ENCODE results near the gene ANO6.
"Not testable (repeated sequence)": the region's sequence is repeated elsewhere in the genome, so short reads cannot be mapped to it uniquely, and the experiment has no call there.

Gene ANO6

DNA sequence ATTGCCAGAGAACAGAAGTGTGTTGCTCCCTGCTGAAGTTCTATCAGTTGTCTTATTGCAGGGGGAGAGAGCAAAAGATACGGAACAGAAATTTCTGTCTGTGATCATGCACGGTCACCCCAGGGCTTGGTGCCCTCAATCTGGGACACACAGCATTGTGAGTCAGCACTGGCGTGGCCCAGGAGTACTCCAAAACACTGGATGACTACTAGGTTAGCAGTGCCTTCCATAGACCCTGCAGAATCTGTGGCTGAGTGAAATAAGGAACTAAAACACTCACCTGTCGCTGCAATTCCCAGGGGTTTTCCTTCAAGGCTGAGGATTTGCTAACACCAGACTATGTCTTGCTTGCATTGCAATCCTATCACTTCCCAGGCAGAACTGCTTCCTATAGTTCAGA, 165.5 kb downstream of the ANO6 start:
- Histone ChIP-seq H3K36me3 (replicated peaks; ENCODE audit: insufficient read depth, low read length) (no peaks in the 10 kb centered on the region; the same call in 1 of the 2 replicates), H2AFZ (ENCODE audit: low read length) (no peak overlapping the region), H3F3A (ENCODE audit: insufficient read depth, low read length) (no peaks in the 10 kb centered on the region), H3K4me2 (ENCODE audit: low read depth, low read length) (no peak overlapping the region), H3K79me2 (ENCODE audit: low read length) (no peaks in the 10 kb centered on the region), H3K4me3 (ENCODE audit: low read length) (no peak overlapping the region), H4K20me1 (ENCODE audit: insufficient read depth, low read length) (no peaks in the 10 kb centered on the region), H3K9ac (ENCODE audit: low read length) (no peak overlapping the region), H3K27ac (ENCODE audit: low read length) (no peak overlapping the region), H3K9me2 (replicated peaks; ENCODE audit: insufficient read depth, low read length) (no peaks in the 10 kb centered on the region), H3K4me1 (ENCODE audit: low read length) (no peaks in the 10 kb centered on the region), H3K27me3 (replicated peaks; ENCODE audit: insufficient read depth, low read length) (no peaks in the 10 kb centered on the region), H3K9me3 (replicated peaks; ENCODE audit: insufficient read depth, low read length) (no peaks in the 10 kb centered on the region)
- no peak for TF ChIP-seq EZH2 (optimal IDR thresholded peaks at IDR 0.05; ENCODE audit: low read depth, low read length)
- DNase-seq = no peak

GRCh38 chr12:45388545-45388944, 172.7 kb downstream of the ANO6 start:
- Histone ChIP-seq H2AFZ (ENCODE audit: low read length) (no peak overlapping the region), H3K36me3 (replicated peaks; ENCODE audit: insufficient read depth, low read length) (0 out of 2 replicates have a peak, but pooled peaks cover 7% of the 10 kb centered on the region), H3K4me3 (ENCODE audit: low read length) (no peak overlapping the region), H3K27me3 (replicated peaks; ENCODE audit: insufficient read depth, low read length) (no peaks in the 10 kb centered on the region), H3K9me2 (replicated peaks; ENCODE audit: insufficient read depth, low read length) (no peaks in the 10 kb centered on the region), H4K20me1 (ENCODE audit: insufficient read depth, low read length) (no peaks in the 10 kb centered on the region), H3K79me2 (ENCODE audit: low read length) (no peaks in the 10 kb centered on the region), H3K9ac (ENCODE audit: low read length) (no peak overlapping the region), H3K27ac (ENCODE audit: low read length) (no peak overlapping the region), H3F3A (ENCODE audit: insufficient read depth, low read length) (no peaks in the 10 kb centered on the region), H3K9me3 (replicated peaks; ENCODE audit: insufficient read depth, low read length) (no peaks in the 10 kb centered on the region), H3K4me2 (ENCODE audit: low read depth, low read length) (no peak overlapping the region), H3K4me1 (ENCODE audit: low read length) (no peaks in the 10 kb centered on the region)
- DNase-seq = no peak
- no peak for TF ChIP-seq EZH2phosphoT487 (IDR thresholded peaks at IDR 0.05; ENCODE audit: low read length)
- TF ChIP-seq, protein P1, sequence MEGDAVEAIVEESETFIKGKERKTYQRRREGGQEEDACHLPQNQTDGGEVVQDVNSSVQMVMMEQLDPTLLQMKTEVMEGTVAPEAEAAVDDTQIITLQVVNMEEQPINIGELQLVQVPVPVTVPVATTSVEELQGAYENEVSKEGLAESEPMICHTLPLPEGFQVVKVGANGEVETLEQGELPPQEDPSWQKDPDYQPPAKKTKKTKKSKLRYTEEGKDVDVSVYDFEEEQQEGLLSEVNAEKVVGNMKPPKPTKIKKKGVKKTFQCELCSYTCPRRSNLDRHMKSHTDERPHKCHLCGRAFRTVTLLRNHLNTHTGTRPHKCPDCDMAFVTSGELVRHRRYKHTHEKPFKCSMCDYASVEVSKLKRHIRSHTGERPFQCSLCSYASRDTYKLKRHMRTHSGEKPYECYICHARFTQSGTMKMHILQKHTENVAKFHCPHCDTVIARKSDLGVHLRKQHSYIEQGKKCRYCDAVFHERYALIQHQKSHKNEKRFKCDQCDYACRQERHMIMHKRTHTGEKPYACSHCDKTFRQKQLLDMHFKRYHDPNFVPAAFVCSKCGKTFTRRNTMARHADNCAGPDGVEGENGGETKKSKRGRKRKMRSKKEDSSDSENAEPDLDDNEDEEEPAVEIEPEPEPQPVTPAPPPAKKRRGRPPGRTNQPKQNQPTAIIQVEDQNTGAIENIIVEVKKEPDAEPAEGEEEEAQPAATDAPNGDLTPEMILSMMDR (IDR thresholded peaks at IDR 0.05; ENCODE audit: low read length) = peak; percentile 32

- Histone ChIP-seq H3K79me2 (ENCODE audit: low read length) (no peaks in the 10 kb centered on the region), H4K20me1 (ENCODE audit: insufficient read depth, low read length) (no peaks in the 10 kb centered on the region), H3K9me2 (replicated peaks; ENCODE audit: insufficient read depth, low read length) (no peaks in the 10 kb centered on the region), H2AFZ (ENCODE audit: low read length) (no peak overlapping the region), H3K4me1 (ENCODE audit: low read length) (no peaks in the 10 kb centered on the region), H3K27me3 (replicated peaks; ENCODE audit: insufficient read depth, low read length) (no peaks in the 10 kb centered on the region), H3K27ac (ENCODE audit: low read length) (no peak overlapping the region), H3K4me2 (ENCODE audit: low read depth, low read length) (no peak overlapping the region), H3K4me3 (ENCODE audit: low read length) (no peak overlapping the region), H3K36me3 (replicated peaks; ENCODE audit: insufficient read depth, low read length) (0 out of 2 replicates have a peak, but pooled peaks cover 7% of the 10 kb centered on the region), H3F3A (ENCODE audit: insufficient read depth, low read length) (no peaks in the 10 kb centered on the region), H3K9ac (ENCODE audit: low read length) (no peak overlapping the region), H3K9me3 (replicated peaks; ENCODE audit: insufficient read depth, low read length) (no peaks in the 10 kb centered on the region)
- no peak for TF ChIP-seq EZH2 (optimal IDR thresholded peaks at IDR 0.05; ENCODE audit: low read depth, low read length)
- TF ChIP-seq, protein P1 (IDR thresholded peaks at IDR 0.05; ENCODE audit: low read length) = no peak
- no peak for TF ChIP-seq EZH2phosphoT487 (IDR thresholded peaks at IDR 0.05; ENCODE audit: low read length)
- DNase-seq = no peak
These were observed 173.5 kb downstream of the ANO6 start for GRCh38 chr12:45389426-45389825.

GRCh38 chr12:45397499-45397898, 181.6 kb downstream of the ANO6 start:
- not testable (repeated sequence) for H3K9me3 ChIP-seq (replicated peaks; ENCODE audit: insufficient read depth, low read length); H3K79me2 ChIP-seq (ENCODE audit: low read length)

More at GRCh38 chr12:45397499-45397898, 181.6 kb downstream of the ANO6 start:
- H4K20me1 ChIP-seq (ENCODE audit: insufficient read depth, low read length); H3K27me3 ChIP-seq (replicated peaks; ENCODE audit: insufficient read depth, low read length); H2AFZ ChIP-seq (ENCODE audit: low read length); H3K36me3 ChIP-seq (replicated peaks; ENCODE audit: insufficient read depth, low read length); H3K9ac ChIP-seq (ENCODE audit: low read length); DNase-seq; H3K4me1 ChIP-seq (ENCODE audit: low read length); H3F3A ChIP-seq (ENCODE audit: insufficient read depth, low read length); H3K27ac ChIP-seq (ENCODE audit: low read length); H3K4me2 ChIP-seq (ENCODE audit: low read depth, low read length); H3K4me3 ChIP-seq (ENCODE audit: low read length); H3K9me2 ChIP-seq (replicated peaks; ENCODE audit: insufficient read depth, low read length): not testable (repeated sequence)
